ENCODE measurements around the gene KLHDC8A. TPM values are rescaled to one million over a fixed set of nuclear protein-coding genes. Genes with fewer than 3 reads are reported as not detected.
"Not testable (repeated sequence)": the region's sequence is repeated elsewhere in the genome, so short reads cannot be mapped to it uniquely, and the experiment has no call there.

Gene KLHDC8A
- total RNA-seq, 1 donor from 2014 or later: 0.12 TPM

GRCh38 chr1:205369701-205370123, 13.0 kb upstream of the KLHDC8A start:
- H3K4me3 Mint-ChIP-seq (ENCODE audit: unreplicated experiment): no peak overlapping the region
- H3K27ac Mint-ChIP-seq (ENCODE audit: unreplicated experiment): peak overlapping the region; percentile 33
- H3K9me3 Mint-ChIP-seq (ENCODE audit: low read depth): peaks cover 5% of the 10 kb centered on the region
- no peak for TF ChIP-seq CTCF (IDR thresholded peaks at IDR 0.05)
- H3K36me3 Mint-ChIP-seq (ENCODE audit: low read depth): peaks cover 2% of the 10 kb centered on the region
- H3K27me3 Mint-ChIP-seq (ENCODE audit: low read depth): no peaks in the 10 kb centered on the region
- DNase-seq (ENCODE audit: low spot score): no peak
- peaks cover 58% of the 10 kb centered on the region for H3K4me1 Mint-ChIP-seq (ENCODE audit: low read depth)

DNA sequence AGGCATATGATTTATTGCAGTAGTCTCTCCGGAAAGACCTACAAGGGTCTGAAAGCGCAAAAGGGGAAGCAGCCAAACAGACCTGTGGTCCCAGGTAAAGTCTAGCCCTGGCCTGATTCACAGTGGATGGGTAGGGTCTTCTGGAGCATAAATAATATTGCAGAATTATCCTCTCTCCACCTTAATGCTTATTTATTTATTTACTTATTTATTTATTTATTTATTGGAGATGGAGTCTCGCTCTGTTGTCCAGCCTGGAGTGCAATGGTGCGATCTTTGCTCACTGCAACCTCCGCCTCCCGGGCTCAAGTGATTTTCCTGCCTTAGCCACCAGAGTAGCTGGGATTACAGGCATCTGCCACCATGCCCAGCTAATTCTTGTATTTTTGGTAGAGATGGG, 11.8 kb upstream of the KLHDC8A start:
- Mint-ChIP-seq H3K9me3 (ENCODE audit: low read depth) (peaks cover 5% of the 10 kb centered on the region), H3K27ac (ENCODE audit: unreplicated experiment) (no peak overlapping the region), H3K27me3 (ENCODE audit: low read depth) (no peaks in the 10 kb centered on the region), H3K4me3 (ENCODE audit: unreplicated experiment) (no peak overlapping the region), H3K4me1 (ENCODE audit: low read depth) (peaks cover 46% of the 10 kb centered on the region), H3K36me3 (ENCODE audit: low read depth) (peaks cover 2% of the 10 kb centered on the region)
- no peak for DNase-seq (ENCODE audit: low spot score)
- no peak for TF ChIP-seq CTCF (IDR thresholded peaks at IDR 0.05)

DNA sequence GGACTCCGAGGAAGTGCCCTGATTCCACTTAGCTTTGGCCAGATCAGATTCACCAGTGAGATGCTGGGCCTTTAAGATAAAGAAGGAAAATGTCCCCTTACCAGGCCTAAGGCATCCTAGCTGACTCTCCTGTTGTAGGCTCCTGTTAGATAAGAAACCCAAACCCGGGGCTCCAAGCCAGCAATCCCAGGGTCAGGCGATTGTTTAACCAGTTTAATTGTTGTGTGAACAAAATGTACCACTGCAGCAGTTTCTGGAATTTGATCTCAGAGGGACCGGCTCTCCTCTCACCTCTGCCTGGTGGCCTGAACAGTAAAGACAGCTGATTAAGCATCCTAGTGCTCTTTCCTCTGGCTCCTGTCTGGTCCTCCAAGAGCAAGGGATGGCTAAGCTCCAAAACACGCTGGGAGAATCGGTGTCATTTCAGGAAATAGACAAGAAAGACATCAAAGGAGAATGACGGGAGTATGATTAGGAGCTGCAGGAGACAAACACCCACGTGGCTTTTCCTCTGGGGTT, 9.3 kb upstream of the KLHDC8A start:
- TF ChIP-seq CTCF (IDR thresholded peaks at IDR 0.05): no peak
- Mint-ChIP-seq H3K4me3 (ENCODE audit: unreplicated experiment) (no peak overlapping the region), H3K9me3 (ENCODE audit: low read depth) (no peaks in the 10 kb centered on the region), H3K27me3 (ENCODE audit: low read depth) (peaks cover under 1% of the 10 kb centered on the region), H3K36me3 (ENCODE audit: low read depth) (no peaks in the 10 kb centered on the region), H3K4me1 (ENCODE audit: low read depth) (peaks cover 26% of the 10 kb centered on the region), H3K27ac (ENCODE audit: unreplicated experiment) (no peak overlapping the region)
- DNase-seq (ENCODE audit: low spot score): no peak

DNA sequence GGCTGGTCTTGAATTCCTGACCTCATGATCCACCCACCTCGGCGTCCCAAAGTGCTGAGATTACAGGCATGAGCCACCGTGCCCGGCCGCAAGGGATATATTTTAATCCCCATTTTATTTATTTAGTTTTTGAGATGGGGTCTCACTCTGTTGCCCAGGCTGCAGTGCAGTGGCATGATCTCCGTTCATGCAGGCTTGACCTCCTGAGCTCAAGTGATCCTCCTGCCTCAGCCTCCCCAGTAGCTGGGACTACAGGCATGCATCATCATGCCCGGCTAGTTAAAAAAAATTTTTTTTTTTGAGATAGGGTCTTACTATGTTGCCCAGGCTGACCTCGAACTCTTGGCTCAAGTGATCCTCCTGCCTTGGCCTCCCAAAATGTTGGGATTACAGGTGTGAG, 8.4 kb upstream of the KLHDC8A start:
- not testable (repeated sequence) for H3K36me3 Mint-ChIP-seq (ENCODE audit: low read depth)

DNA sequence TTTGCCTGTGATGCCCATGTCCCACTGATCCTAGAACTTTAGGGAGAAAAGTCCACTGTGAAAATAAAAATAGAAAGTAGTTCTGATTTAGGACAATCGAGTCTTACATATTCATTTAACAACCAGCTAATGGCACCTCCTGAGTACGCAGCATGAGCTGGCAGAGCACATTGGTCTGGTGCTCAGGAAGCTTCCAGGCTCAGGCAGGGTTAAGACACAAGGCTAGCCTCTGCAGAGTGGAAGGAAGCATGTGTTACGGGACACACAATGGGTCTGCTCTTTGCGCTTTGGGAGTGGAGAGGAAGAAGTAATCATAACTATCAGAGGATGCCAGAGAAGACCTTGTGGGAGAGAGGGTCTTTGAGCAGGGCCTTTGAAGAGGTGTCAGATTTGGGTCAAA, 4.2 kb upstream of the KLHDC8A start:
- Mint-ChIP-seq H3K36me3 (ENCODE audit: low read depth) (no peaks in the 10 kb centered on the region), H3K27me3 (ENCODE audit: low read depth) (peaks cover 3% of the 10 kb centered on the region), H3K4me1 (ENCODE audit: low read depth) (peaks cover 3% of the 10 kb centered on the region), H3K27ac (ENCODE audit: unreplicated experiment) (no peak overlapping the region), H3K9me3 (ENCODE audit: low read depth) (no peaks in the 10 kb centered on the region), H3K4me3 (ENCODE audit: unreplicated experiment) (no peak overlapping the region)
- no peak for DNase-seq (ENCODE audit: low spot score)
- no peak for TF ChIP-seq CTCF (IDR thresholded peaks at IDR 0.05)

More for the DNA sequence above, 8.4 kb upstream of the KLHDC8A start:
- not testable (repeated sequence) for H3K9me3 Mint-ChIP-seq (ENCODE audit: low read depth); H3K27me3 Mint-ChIP-seq (ENCODE audit: low read depth); DNase-seq (ENCODE audit: low spot score); H3K4me3 Mint-ChIP-seq (ENCODE audit: unreplicated experiment); H3K27ac Mint-ChIP-seq (ENCODE audit: unreplicated experiment)
- peaks cover 19% of the 10 kb centered on the region for H3K4me1 Mint-ChIP-seq (ENCODE audit: low read depth)

Measured in chondrocyte (in vitro differentiated cells).